ENCODE data around the gene KPNA6. TPM values are rescaled to one million over a fixed set of nuclear protein-coding genes. Genes with fewer than 3 reads are reported as not detected.

Gene KPNA6
- total RNA-seq, 6 experiments from 2014 or later, result 23.4 to 44.6 (median 34.0) TPM

GRCh38 chr1:32179443-32180185 lies 71.8 kb downstream of the KPNA6 start, which contains the start of gene TXLNA:
TXLNA (plus strand) TSS chr1:32179675; CDS start chr1:32180346, 671 bp downstream.
- peak; percentile 96 for DNase-seq
- H3K4me1 ChIP-seq, result peaks cover 0 to 46% (median 19%) of the 10 kb centered on the region in 4 donors
- H3K27me3 ChIP-seq, result no peaks in the 10 kb centered on the region
- intact Hi-C loops (cut with DNase I), result no loop called here
- H3K36me3 ChIP-seq, result peaks cover 0 to 20% (median 9%) of the 10 kb centered on the region in 4 donors
- H3K4me3 ChIP-seq, result peak within 1 kb of the TSS; percentile 49 to 87 (median 84)
- H3K27ac ChIP-seq, result peak within 1 kb of the TSS; percentile 80 to 95 (median 81)
- whole genome bisulfite sequencing (ENCODE audit: insufficient coverage, low coverage, low lambda C conversion rate, missing lambda C conversion rate), result 0% methylated on average over 16 of the region's 79 CpGs
- no peaks in the 10 kb centered on the region for H3K9me3 ChIP-seq
- ATAC-seq, result peak; percentile 82 to 90 (median 87)
- TF ChIP-seq POLR2A (IDR thresholded peaks at IDR 0.05), result peak; percentile 72
- peak in 1 of 4 donors; percentile 22 for TF ChIP-seq CTCF (IDR thresholded peaks at IDR 0.05)

GRCh38 chr1:32180186-32181060 lies 72.6 kb downstream of the KPNA6 start:
- ATAC-seq, result peak; percentile 14 to 39 (median 36)
- peaks cover 0 to 24% (median 13%) of the 10 kb centered on the region in 4 donors for H3K36me3 ChIP-seq
- TF ChIP-seq POLR2A (IDR thresholded peaks at IDR 0.05), result no peak
- no peak for TF ChIP-seq CTCF (IDR thresholded peaks at IDR 0.05)

GRCh38 chr1:32181065-32181464 lies 73.2 kb downstream of the KPNA6 start:
- TF ChIP-seq CTCF (IDR thresholded peaks at IDR 0.05), result no peak
- no peak for TF ChIP-seq POLR2A (IDR thresholded peaks at IDR 0.05)
- H3K36me3 ChIP-seq, result peaks cover 0 to 29% (median 13%) of the 10 kb centered on the region in 4 donors
- no peak for DNase-seq
- peak overlapping the region in 1 of 3 donors; percentile 80 for H3K27ac ChIP-seq
- WGBS (ENCODE audit: insufficient coverage, low coverage, low lambda C conversion rate, missing lambda C conversion rate), result 86% methylated on average over 6 of the region's 9 CpGs
- H3K27me3 ChIP-seq, result no peaks in the 10 kb centered on the region
- no peak for ATAC-seq
- H3K4me1 ChIP-seq, result peaks cover 0 to 46% (median 19%) of the 10 kb centered on the region in 4 donors
- intact Hi-C loops (cut with DNase I), result no loop called here
- H3K4me3 ChIP-seq, result peak overlapping the region in 2 of 3 donors; percentile 49 to 84
- no peaks in the 10 kb centered on the region for H3K9me3 ChIP-seq

More at GRCh38 chr1:32180186-32181060, 72.6 kb downstream of the KPNA6 start:
- intact Hi-C loops (cut with DNase I), result no loop called here
- Histone ChIP-seq H3K9me3 (no peaks in the 10 kb centered on the region), H3K4me3 (peak overlapping the region; percentile 49 to 87 (median 84)), H3K27ac (peak overlapping the region; percentile 80 to 95 (median 81)), H3K27me3 (no peaks in the 10 kb centered on the region), H3K4me1 (peaks cover 0 to 46% (median 19%) of the 10 kb centered on the region in 4 donors)
- peak; percentile 63 to 70 (median 66) for DNase-seq
- 8% methylated on average over 19 of the region's 36 CpGs for WGBS (ENCODE audit: insufficient coverage, low coverage, low lambda C conversion rate, missing lambda C conversion rate)

GRCh38 chr1:32181563-32181962 lies 73.7 kb downstream of the KPNA6 start:
- H3K4me1 ChIP-seq, result peaks cover 0 to 44% (median 19%) of the 10 kb centered on the region in 4 donors
- H3K27ac ChIP-seq, result no peak overlapping the region
- 93% methylated on average over 2 of the region's 5 CpGs for WGBS (ENCODE audit: insufficient coverage, low coverage, low lambda C conversion rate, missing lambda C conversion rate)
- no peak for TF ChIP-seq CTCF (IDR thresholded peaks at IDR 0.05)
- TF ChIP-seq POLR2A (IDR thresholded peaks at IDR 0.05), result no peak
- H3K27me3 ChIP-seq, result no peaks in the 10 kb centered on the region
- intact Hi-C loops (cut with DNase I), result no loop called here
- no peak for ATAC-seq
- DNase-seq, result no peak
- H3K4me3 ChIP-seq, result no peak overlapping the region
- H3K9me3 ChIP-seq, result no peaks in the 10 kb centered on the region
- peaks cover 0 to 34% (median 14%) of the 10 kb centered on the region in 4 donors for H3K36me3 ChIP-seq
